Ishikawa (cell line): Measurements from ENCODE around the gene ANKLE1.

ENCODE experiments used
- CEBPB ChIP-seq: IDR thresholded peaks from 2 replicates; pipeline ENCODE4 v1.6.1; 2012
- CREB1 ChIP-seq: IDR thresholded peaks from 2 replicates; pipeline ENCODE4 v1.6.1; 2012; ENCODE audit warnings: low read depth
- EGR1 ChIP-seq: IDR thresholded peaks from 2 replicates; pipeline ENCODE4 v1.6.1; 2012
- EP300 ChIP-seq: IDR thresholded peaks from 2 replicates; pipeline ENCODE4 v1.6.1; 2012; ENCODE audit warnings: borderline replicate concordance
- FOXM1 ChIP-seq: IDR thresholded peaks from 2 replicates; pipeline ENCODE4 v1.6.1; 2012; ENCODE audit warnings: low read depth, borderline replicate concordance
- MAX ChIP-seq: IDR thresholded peaks from 2 replicates; pipeline ENCODE4 v1.6.1; 2012
- NFIC ChIP-seq: IDR thresholded peaks from 2 replicates; pipeline ENCODE4 v1.6.1; 2012
- RAD21 ChIP-seq: IDR thresholded peaks from 2 replicates; pipeline ENCODE4 v1.6.1; 2012; ENCODE audit warnings: low read depth
- REST ChIP-seq: IDR thresholded peaks from 2 replicates; pipeline ENCODE4 v1.6.1; 2012; ENCODE audit warnings: low read depth, mild to moderate bottlenecking
- TAF1 ChIP-seq: IDR thresholded peaks from 2 replicates; pipeline ENCODE4 v1.6.1; 2012; ENCODE audit warnings: low read depth, mild to moderate bottlenecking
- TCF12 ChIP-seq: IDR thresholded peaks from 2 replicates; pipeline ENCODE4 v1.6.1; 2012; ENCODE audit warnings: low read depth
- USF1 ChIP-seq: IDR thresholded peaks from 2 replicates; pipeline ENCODE4 v1.6.1; 2012
- YY1 ChIP-seq: IDR thresholded peaks from 2 replicates; pipeline ENCODE4 v1.6.1; 2012; ENCODE audit warnings: low read depth
- ZBTB7A ChIP-seq: IDR thresholded peaks from 2 replicates; pipeline ENCODE4 v1.6.1; 2012; ENCODE audit warnings: low read depth

- TF ChIP-seq REST (no peak), ZBTB7A (peak; percentile 35), TAF1 (no peak), MAX (peak; percentile 47; the same call in 1 of the 2 replicates), FOXM1 (no peak), RAD21 (no peak), CEBPB (no peak), EP300 (no peak), NFIC (no peak), CREB1 (no peak), YY1 (no peak), TCF12 (no peak), USF1 (peak; percentile 87), EGR1 (no peak)
Measured at GRCh38 chr19:17303167-17303939, 21.7 kb downstream of the ANKLE1 start, which contains the start of gene ABHD8.
